MCF 10A (cell line): ENCODE data around the gene ARL5B. TPM values are rescaled to one million over a fixed set of nuclear protein-coding genes. Genes with fewer than 3 reads are reported as not detected.

Experiments
- BruUV-seq: library from RNA; stranded (reverse); fragments of 400-500 nt; replicated peaks from 2 replicates; lab custom pipeline; 2021; lab: Mats Ljungman, UMichigan
- CTCF ChIA-PET: fragments of 300-600 bp; sonication (Branson Sonifier 250); formaldehyde crosslinking; extraction: SDS; loops from one replicate; lab custom pipeline; 2021; ENCODE audit warnings: antibody characterized with exemption, inconsistent platforms; lab: Yijun Ruan, JAX
- POLR2A ChIA-PET: fragments of 300-600, 350-650 bp; sonication (Branson Sonifier 250); formaldehyde crosslinking; extraction: SDS; loops from one replicate; lab custom pipeline; 2020; ENCODE audit warnings: antibody characterized with exemption, inconsistent platforms; lab: Yijun Ruan, JAX
- DNase-seq: peaks from one replicate; pipeline ENCODE4 v3.0.0-alpha.2; 2018; ENCODE audit not compliant: unreplicated experiment
- H3K27ac Mint-ChIP-seq: one replicate; pipeline ENCODE4 v1.8.0; 2022; ENCODE audit warnings: mild to moderate bottlenecking, low read depth, mixed read lengths; ENCODE audit not compliant: unreplicated experiment
- H3K27me3 Mint-ChIP-seq: one replicate; pipeline ENCODE4 v1.8.0; 2022; ENCODE audit warnings: mixed read lengths; ENCODE audit not compliant: insufficient read depth, unreplicated experiment
- H3K36me3 Mint-ChIP-seq: one replicate; pipeline ENCODE4 v1.8.0; 2022; ENCODE audit warnings: mild to moderate bottlenecking, moderate library complexity, mixed read lengths; ENCODE audit not compliant: insufficient read depth, unreplicated experiment
- H3K4me1 Mint-ChIP-seq: one replicate; pipeline ENCODE4 v1.8.0; 2022; ENCODE audit warnings: mixed read lengths; ENCODE audit not compliant: insufficient read depth, unreplicated experiment
- H3K4me3 Mint-ChIP-seq: one replicate; pipeline ENCODE4 v1.8.0; 2022; ENCODE audit warnings: mild to moderate bottlenecking, moderate library complexity, mixed read lengths; ENCODE audit not compliant: unreplicated experiment
- H3K9me3 Mint-ChIP-seq: one replicate; pipeline ENCODE4 v1.8.0; 2022; ENCODE audit warnings: mixed read lengths; ENCODE audit not compliant: unreplicated experiment
- CTCF ChIP-seq: fragments of 200-600 bp; IDR thresholded peaks from one replicate; pipeline ENCODE4 v1.8.0; 2022; ENCODE audit warnings: antibody characterized with exemption, mild to moderate bottlenecking; ENCODE audit not compliant: unreplicated experiment
- intact Hi-C: fragments of 100-400 bp; cut with micrococcal nuclease; formaldehyde crosslinking; loops from 2 replicates; pipeline ENCODE4 v1.14.1; 2022
- total RNA-seq: library from RNA; stranded (reverse); gene quantifications from 2 replicates; pipeline ENCODE4 v1.2.3, GENCODE V29; 2022

ARL5B gene
- total RNA-seq, 1 experiment from 2014 or later = 22.0 TPM

DNA sequence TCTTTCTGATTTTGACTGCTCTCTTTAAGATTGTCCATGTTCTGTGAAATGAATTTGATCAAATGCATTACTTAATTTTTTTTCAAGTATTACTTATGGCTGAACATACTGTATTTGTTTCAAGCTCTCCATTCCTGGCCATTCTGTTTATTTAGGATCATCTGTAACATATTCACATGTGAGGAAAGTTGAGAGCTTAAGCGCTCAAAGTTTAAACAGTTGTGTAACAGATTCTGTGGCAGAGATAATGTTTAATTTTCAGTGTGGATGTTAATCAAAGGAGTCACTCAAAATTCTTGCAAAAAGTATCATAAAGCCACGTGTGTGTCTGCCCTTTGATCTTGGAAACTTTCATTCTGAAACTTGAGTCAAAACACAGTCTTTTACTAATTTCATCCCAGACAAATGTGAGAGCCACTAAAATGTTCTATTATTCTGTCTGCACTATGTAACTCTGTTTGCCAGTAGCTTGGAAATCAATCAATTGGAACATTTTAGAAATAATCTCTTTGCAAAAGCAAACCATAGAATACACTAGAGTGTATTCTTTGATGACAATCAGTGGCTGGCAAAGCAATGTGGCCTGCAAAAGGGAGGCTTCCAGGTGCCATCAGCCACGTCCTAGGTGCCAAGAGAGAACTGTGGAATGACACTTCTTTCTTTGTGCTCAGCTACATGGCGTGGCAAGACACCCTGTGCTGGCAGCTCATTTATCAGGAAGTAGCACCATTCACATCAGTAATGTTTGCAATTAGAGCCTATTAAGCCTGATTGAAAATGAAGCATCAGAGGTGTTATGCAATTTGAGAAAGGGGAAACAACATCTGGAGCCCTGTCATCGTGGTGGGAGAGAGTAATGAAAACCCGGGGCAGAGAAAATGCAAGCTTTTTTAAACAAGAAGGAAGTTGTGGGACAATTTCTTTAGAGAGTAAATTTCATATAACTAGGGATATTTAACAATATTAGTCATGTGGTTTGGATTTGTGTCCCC is 40.9 kb downstream of the ARL5B start:
- no TSS peak for BruUV-seq
- Mint-ChIP-seq H3K27me3 (no peaks in the 10 kb centered on the region), H3K9me3 (no peaks in the 10 kb centered on the region), H3K36me3 (no peaks in the 10 kb centered on the region), H3K4me3 (no peak overlapping the region), H3K4me1 (no peaks in the 10 kb centered on the region), H3K27ac (no peak overlapping the region)
- TF ChIP-seq CTCF = no peak
- ChIA-PET POLR2A (interaction anchor here (0.7 kb wide), 1 partner anchor 439 kb away, joined by 3 read pairs; no protein-coding TSS in a partner anchor), CTCF (interaction anchor here (0.5 to 1.2 kb wide), 5 partner anchors 8 to 851 kb away, joined by 3 read pairs; no protein-coding TSS in a partner anchor)
- intact Hi-C loops = no loop called here
- DNase-seq = no peak

- CTCF ChIA-PET = interaction anchor here (0.6 to 2.2 kb wide), 2 partner anchors 15 to 708 kb away, joined by 3 to 14 read pairs; no protein-coding TSS in a partner anchor
- H3K4me3 Mint-ChIP-seq = no peak overlapping the region
These were observed 44.3 kb downstream of the ARL5B start for GRCh38 chr10:18703521-18703920.

GRCh38 chr10:18710201-18710653 is 51.0 kb downstream of the ARL5B start:
- POLR2A ChIA-PET = no interaction called here
- Mint-ChIP-seq H3K27me3 (no peaks in the 10 kb centered on the region), H3K9me3 (no peaks in the 10 kb centered on the region), H3K27ac (no peak overlapping the region), H3K4me3 (no peak overlapping the region), H3K4me1 (peaks cover 14% of the 10 kb centered on the region), H3K36me3 (no peaks in the 10 kb centered on the region)
- intact Hi-C loops = no loop called here
- no TSS peak for BruUV-seq
- TF ChIP-seq CTCF = no peak
- no peak for DNase-seq
- CTCF ChIA-PET = no interaction called here

More at GRCh38 chr10:18703521-18703920, 44.3 kb downstream of the ARL5B start:
- no peaks in the 10 kb centered on the region for H3K36me3 Mint-ChIP-seq
- no peak for TF ChIP-seq CTCF
- DNase-seq = no peak
- intact Hi-C loops = no loop called here
- no peaks in the 10 kb centered on the region for H3K4me1 Mint-ChIP-seq
- H3K27ac Mint-ChIP-seq = no peak overlapping the region
- POLR2A ChIA-PET = no interaction called here
- no TSS peak for BruUV-seq
- no peaks in the 10 kb centered on the region for H3K27me3 Mint-ChIP-seq
- no peaks in the 10 kb centered on the region for H3K9me3 Mint-ChIP-seq

- Mint-ChIP-seq H3K27me3 (no peaks in the 10 kb centered on the region), H3K9me3 (no peaks in the 10 kb centered on the region), H3K27ac (peak overlapping the region; percentile 77), H3K4me1 (peaks cover 14% of the 10 kb centered on the region), H3K36me3 (no peaks in the 10 kb centered on the region), H3K4me3 (no peak overlapping the region)
- no TSS peak for BruUV-seq
- TF ChIP-seq CTCF = no peak
- peak; percentile 91 for DNase-seq
- CTCF ChIA-PET = no interaction called here
- intact Hi-C loops = no loop called here
- POLR2A ChIA-PET = interaction anchor here (0.6 to 1.4 kb wide), 3 partner anchors 29 to 1111 kb away, joined by 3 to 4 read pairs (median 3); no protein-coding TSS in a partner anchor
These were observed 53.8 kb downstream of the ARL5B start for GRCh38 chr10:18713077-18713476.
